OCI-LY3 (cell line): ENCODE measurements around the gene LRPPRC.
A peak's percentile ranks its signal among the peaks of the same experiment; 100 is the strongest.

ENCODE experiments used
- H2AFZ ChIP-seq: fragments of 200-600, 300-600 bp; shearing (Covaris generic); 2 replicates; pipeline ENCODE4 v1.6.0; 2014; ENCODE audit warnings: antibody characterized with exemption, low read depth, low read length
- H3K27ac ChIP-seq: fragments of 200-600, 300-600 bp; sonication (generic); 2 replicates; pipeline ENCODE4 v1.5.1; 2014; ENCODE audit warnings: mild to moderate bottlenecking, low read length, moderate library complexity, mixed read lengths
- H3K27me3 ChIP-seq: fragments of 200-600, 300-600 bp; sonication (generic); 2 replicates; pipeline ENCODE4 v1.6.1; 2014; ENCODE audit warnings: low read depth, low read length, mixed read lengths
- H3K36me3 ChIP-seq: fragments of 200-600, 300-600 bp; sonication (generic); replicated peaks from 2 replicates; pipeline ENCODE3; 2014; ENCODE audit warnings: low read depth, low read length, mixed read lengths
- H3K4me1 ChIP-seq: fragments of 300-600, 200-600 bp; sonication (generic); 2 replicates; pipeline ENCODE4 v1.6.1; 2014; ENCODE audit warnings: low read length, mixed read lengths
- H3K4me2 ChIP-seq: fragments of 200-600, 300-600 bp; sonication (generic); 2 replicates; pipeline ENCODE4 v1.6.1; 2014; ENCODE audit warnings: low read length, mixed read lengths
- H3K4me3 ChIP-seq: fragments of 300-600, 200-600 bp; sonication (generic); 2 replicates; pipeline ENCODE4 v1.5.1; 2014; ENCODE audit warnings: antibody characterized with exemption, mild to moderate bottlenecking, low read length, moderate library complexity
- H3K79me2 ChIP-seq: fragments of 300-600, 200-600 bp; shearing (Covaris generic); 2 replicates; pipeline ENCODE4 v1.6.1; 2014; ENCODE audit warnings: mild to moderate bottlenecking, low read length, mixed read lengths
- H3K9ac ChIP-seq: fragments of 300-600, 200-600 bp; shearing (Covaris generic); 2 replicates; pipeline ENCODE4 v1.6.0; 2014; ENCODE audit warnings: mild to moderate bottlenecking, low read length, moderate library complexity
- H3K9me3 ChIP-seq: fragments of 200-600, 300-600 bp; shearing (Covaris generic); 2 replicates; pipeline ENCODE4 v1.6.1; 2014; ENCODE audit warnings: low read length, mixed read lengths; ENCODE audit not compliant: insufficient read depth
- H4K20me1 ChIP-seq: fragments of 200-600, 300-600 bp; sonication (generic); 2 replicates; pipeline ENCODE4 v1.6.1; 2016; ENCODE audit warnings: low read length, mixed read lengths; ENCODE audit not compliant: insufficient read depth
- CTCF ChIP-seq: fragments of 200-600, 300-600 bp; sonication (generic); IDR thresholded peaks from 2 replicates; pipeline ENCODE4 v1.5.1; 2014; ENCODE audit warnings: antibody characterized with exemption, low read length, low read depth
- EZH2phosphoT487 ChIP-seq: fragments of 200-600 bp; shearing (Covaris generic); IDR thresholded peaks from 2 replicates; pipeline ENCODE4 v1.6.1; 2018; ENCODE audit warnings: antibody characterized with exemption, mixed run types, low read depth

LRPPRC gene

GRCh38 chr2:43898134-43898837 is 97.5 kb downstream of the LRPPRC start:
- Histone ChIP-seq H3K27me3 (no peaks in the 10 kb centered on the region), H3K4me3 (no peak overlapping the region), H3K9me3 (no peaks in the 10 kb centered on the region), H4K20me1 (peaks cover 15% of the 10 kb centered on the region), H3K4me2 (no peak overlapping the region), H3K79me2 (peaks cover 7% of the 10 kb centered on the region; the same call in 1 of the 2 replicates), H2AFZ (no peak overlapping the region), H3K36me3 (peaks cover 65% of the 10 kb centered on the region), H3K27ac (no peak overlapping the region), H3K4me1 (no peaks in the 10 kb centered on the region), H3K9ac (no peak overlapping the region)
- peak; percentile 14; the same call in 1 of the 2 replicates for TF ChIP-seq CTCF
- TF ChIP-seq EZH2phosphoT487, result no peak

- 0 out of 2 replicates have a peak, but pooled peaks cover 2% of the 10 kb centered on the region for H3K79me2 ChIP-seq
- no peaks in the 10 kb centered on the region for H3K4me1 ChIP-seq
- H3K4me2 ChIP-seq, result no peak overlapping the region
- no peak overlapping the region for H3K4me3 ChIP-seq
- H3K27ac ChIP-seq, result no peak overlapping the region
- no peaks in the 10 kb centered on the region for H3K9me3 ChIP-seq
- H3K9ac ChIP-seq, result no peak overlapping the region
- H3K36me3 ChIP-seq, result peaks cover 66% of the 10 kb centered on the region
- no peaks in the 10 kb centered on the region for H3K27me3 ChIP-seq
- no peak overlapping the region for H2AFZ ChIP-seq
- TF ChIP-seq CTCF (no peak), EZH2phosphoT487 (no peak)
- H4K20me1 ChIP-seq, result peaks cover 10% of the 10 kb centered on the region; the same call in 1 of the 2 replicates
Measured at GRCh38 chr2:43897492-43897891, 98.3 kb downstream of the LRPPRC start.

GRCh38 chr2:43896906-43897305 is 98.9 kb downstream of the LRPPRC start:
- H3K9ac ChIP-seq, result no peak overlapping the region
- peaks cover 6% of the 10 kb centered on the region; the same call in 1 of the 2 replicates for H4K20me1 ChIP-seq
- no peak overlapping the region for H2AFZ ChIP-seq
- H3K4me3 ChIP-seq, result no peak overlapping the region
- no peaks in the 10 kb centered on the region for H3K27me3 ChIP-seq
- no peak overlapping the region for H3K4me2 ChIP-seq
- no peaks in the 10 kb centered on the region for H3K9me3 ChIP-seq
- TF ChIP-seq CTCF (no peak), EZH2phosphoT487 (no peak)
- no peaks in the 10 kb centered on the region for H3K4me1 ChIP-seq
- 0 out of 2 replicates have a peak, but pooled peaks cover 2% of the 10 kb centered on the region for H3K79me2 ChIP-seq
- H3K27ac ChIP-seq, result no peak overlapping the region
- H3K36me3 ChIP-seq, result peaks cover 62% of the 10 kb centered on the region

GRCh38 chr2:43894743-43895142 is 101.0 kb downstream of the LRPPRC start:
- Histone ChIP-seq H3K27me3 (no peaks in the 10 kb centered on the region), H3K4me1 (no peaks in the 10 kb centered on the region), H3K27ac (no peak overlapping the region), H3K9ac (no peak overlapping the region), H3K4me3 (no peak overlapping the region), H3K36me3 (peaks cover 65% of the 10 kb centered on the region), H3K9me3 (no peaks in the 10 kb centered on the region), H3K4me2 (no peak overlapping the region), H2AFZ (no peak overlapping the region), H3K79me2 (no peaks in the 10 kb centered on the region), H4K20me1 (peaks cover 4% of the 10 kb centered on the region; the same call in 1 of the 2 replicates)
- no peak for TF ChIP-seq EZH2phosphoT487
- TF ChIP-seq CTCF, result no peak
